ENCODE measurements around the gene ARFIP1.

DNA sequence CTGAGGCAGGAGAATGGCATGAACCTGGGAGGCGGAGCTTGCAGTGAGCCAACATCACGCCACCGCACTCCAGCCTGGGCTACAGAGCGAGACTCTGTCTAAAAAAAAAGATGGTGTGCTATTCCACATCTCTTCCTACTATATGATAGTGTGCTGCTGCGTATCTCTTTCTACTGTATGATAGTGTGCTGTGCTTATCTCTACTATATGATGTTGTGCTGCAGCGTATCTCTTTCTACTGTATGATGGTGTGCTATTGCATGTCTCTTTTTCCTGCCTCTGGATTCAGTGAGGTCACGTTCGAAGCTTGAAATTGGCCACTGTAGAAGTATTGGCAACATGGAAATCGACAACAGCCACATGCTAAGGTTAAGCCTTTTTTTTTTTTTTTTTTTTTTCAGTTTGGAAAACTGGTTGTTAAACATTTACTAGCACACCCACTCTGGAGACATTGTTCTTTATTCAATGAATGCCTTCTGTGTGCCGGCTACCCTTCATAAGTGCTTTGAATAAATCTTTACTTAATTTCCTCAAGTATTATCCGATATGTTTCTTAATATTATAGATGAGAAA, 31.0 kb downstream of the ARFIP1 start:
- no peak for TF ChIP-seq POLR2A (IDR thresholded peaks at IDR 0.05; ENCODE audit: low read length)
- no peak for TF ChIP-seq GATA1 (IDR thresholded peaks at IDR 0.05; ENCODE audit: low read depth, low read length)

Measured in erythroblast (primary cell).